MV-4-11 (cell line): ENCODE results near the gene LAMA2.
"Not testable (repeated sequence)": the region's sequence is repeated elsewhere in the genome, so short reads cannot be mapped to it uniquely, and the experiment has no call there.

Experiments used
- DNase-seq: peaks from one replicate; lab custom pipeline; 2025; lab: John Stamatoyannopoulos, UW

LAMA2 gene

DNA sequence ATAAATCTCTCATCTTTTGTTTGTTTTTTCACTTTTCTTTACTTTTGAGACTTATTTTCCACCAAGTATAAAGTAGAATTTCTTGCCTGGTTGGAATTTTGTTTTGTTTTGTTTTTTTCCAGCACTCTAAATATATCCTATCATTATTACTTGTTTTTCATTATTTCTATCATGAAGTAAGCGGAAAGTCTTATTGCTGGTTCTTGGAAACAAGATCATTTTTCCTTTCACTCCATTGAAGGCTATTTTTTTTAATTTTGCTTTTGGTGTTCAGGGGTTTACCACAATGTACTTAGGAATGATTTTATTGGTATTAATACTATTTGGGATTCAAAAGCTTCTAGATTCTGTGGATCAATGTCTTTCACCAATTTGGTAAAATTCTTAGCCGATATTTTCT is 190.1 kb downstream of the LAMA2 start:
- no peak for DNase-seq

- DNase-seq = no peak
Measured at GRCh38 chr6:129073691-129074395, 190.9 kb downstream of the LAMA2 start.

- no peak for DNase-seq
Measured at GRCh38 chr6:129084406-129084805, 201.5 kb downstream of the LAMA2 start.

GRCh38 chr6:129088481-129088880 is 205.5 kb downstream of the LAMA2 start:
- not testable (repeated sequence) for DNase-seq

DNA sequence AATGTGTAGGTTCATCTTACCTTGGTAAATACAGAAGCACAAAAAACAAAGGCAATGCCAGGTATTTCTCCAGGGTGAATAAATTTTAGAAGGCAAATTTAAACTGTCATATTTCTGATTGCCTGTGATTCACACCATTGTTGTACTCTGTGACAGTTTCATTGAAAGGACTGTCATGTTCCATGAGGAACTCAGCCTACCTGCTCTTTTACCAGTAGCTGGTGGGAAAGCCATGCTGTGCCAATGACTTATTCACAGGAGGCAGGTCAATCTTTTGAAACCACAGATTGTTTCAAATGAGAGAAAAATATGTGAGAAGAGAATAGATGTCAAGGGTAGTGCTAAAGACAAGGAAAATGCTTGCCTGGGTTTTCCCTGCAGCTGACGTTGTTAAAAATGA is 206.4 kb downstream of the LAMA2 start:
- no peak for DNase-seq

GRCh38 chr6:129094147-129094546 is 211.2 kb downstream of the LAMA2 start:
- DNase-seq = no peak

- no peak for DNase-seq
Measured at GRCh38 chr6:129096651-129097290, 213.8 kb downstream of the LAMA2 start.

DNA sequence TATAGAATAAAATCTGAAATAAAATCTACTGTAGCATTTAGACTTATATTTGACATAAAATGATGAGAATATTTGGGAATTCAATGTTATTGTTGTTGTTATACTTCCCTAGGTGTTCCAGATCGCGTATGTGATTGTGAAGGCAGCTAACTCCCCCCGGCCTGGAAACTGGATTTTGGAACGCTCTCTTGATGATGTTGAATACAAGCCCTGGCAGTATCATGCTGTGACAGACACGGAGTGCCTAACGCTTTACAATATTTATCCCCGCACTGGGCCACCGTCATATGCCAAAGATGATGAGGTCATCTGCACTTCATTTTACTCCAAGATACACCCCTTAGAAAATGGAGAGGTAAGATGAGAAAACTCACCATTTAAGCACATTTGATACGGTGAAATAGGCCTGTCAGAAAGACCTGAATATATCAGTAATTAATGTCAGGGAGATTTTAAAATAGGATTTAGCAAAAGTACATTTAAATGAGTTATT is 215.2 kb downstream of the LAMA2 start:
- no peak for DNase-seq

GRCh38 chr6:129099696-129100095 is 216.8 kb downstream of the LAMA2 start:
- DNase-seq = no peak

GRCh38 chr6:129100164-129100563 is 217.2 kb downstream of the LAMA2 start:
- DNase-seq = peak; percentile 35

GRCh38 chr6:129102741-129103140 is 219.8 kb downstream of the LAMA2 start:
- no peak for DNase-seq

DNA sequence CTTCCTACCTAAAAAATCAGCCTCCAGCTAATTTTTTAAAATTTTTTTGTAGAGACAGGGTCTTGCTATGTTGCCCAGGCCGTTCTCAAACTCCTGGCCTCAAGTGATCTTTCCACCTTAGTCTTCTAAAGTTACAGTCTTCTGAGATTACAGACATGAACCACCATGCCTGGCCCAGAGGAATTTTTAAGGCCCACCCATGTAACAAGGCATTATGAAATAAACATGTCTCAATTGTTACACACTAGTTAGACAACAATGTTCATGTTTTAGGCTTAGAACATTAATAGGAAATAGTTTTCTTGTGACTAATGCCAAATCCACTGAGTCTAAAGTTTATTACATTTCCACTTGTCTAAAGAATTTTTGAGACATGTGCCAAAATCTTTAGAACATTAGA is 221.2 kb downstream of the LAMA2 start:
- no peak for DNase-seq

- DNase-seq = no peak
Measured at GRCh38 chr6:129104560-129104959, 221.6 kb downstream of the LAMA2 start.

GRCh38 chr6:129105035-129105434 is 222.1 kb downstream of the LAMA2 start:
- peak; percentile 8 for DNase-seq

DNA sequence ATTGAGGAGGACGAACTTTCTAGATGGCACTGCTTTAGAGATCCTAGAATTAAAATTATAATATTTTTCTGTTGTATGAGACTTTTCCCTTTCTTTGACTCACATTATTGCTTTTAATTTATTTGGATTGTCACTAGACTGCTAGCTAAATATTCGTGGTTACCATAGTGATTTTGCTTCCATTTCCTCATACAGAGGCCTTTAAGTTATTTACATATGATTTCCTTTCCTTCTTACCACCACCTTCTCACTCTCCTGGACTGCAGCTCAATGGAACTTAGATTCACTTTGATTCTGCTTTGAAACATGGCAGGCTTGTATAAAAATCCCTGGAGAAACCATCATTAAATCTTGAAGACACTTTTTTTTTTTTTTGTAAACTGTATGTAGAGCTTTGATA is 222.9 kb downstream of the LAMA2 start:
- DNase-seq = no peak

GRCh38 chr6:129108337-129108736 is 225.4 kb downstream of the LAMA2 start:
- no peak for DNase-seq

DNA sequence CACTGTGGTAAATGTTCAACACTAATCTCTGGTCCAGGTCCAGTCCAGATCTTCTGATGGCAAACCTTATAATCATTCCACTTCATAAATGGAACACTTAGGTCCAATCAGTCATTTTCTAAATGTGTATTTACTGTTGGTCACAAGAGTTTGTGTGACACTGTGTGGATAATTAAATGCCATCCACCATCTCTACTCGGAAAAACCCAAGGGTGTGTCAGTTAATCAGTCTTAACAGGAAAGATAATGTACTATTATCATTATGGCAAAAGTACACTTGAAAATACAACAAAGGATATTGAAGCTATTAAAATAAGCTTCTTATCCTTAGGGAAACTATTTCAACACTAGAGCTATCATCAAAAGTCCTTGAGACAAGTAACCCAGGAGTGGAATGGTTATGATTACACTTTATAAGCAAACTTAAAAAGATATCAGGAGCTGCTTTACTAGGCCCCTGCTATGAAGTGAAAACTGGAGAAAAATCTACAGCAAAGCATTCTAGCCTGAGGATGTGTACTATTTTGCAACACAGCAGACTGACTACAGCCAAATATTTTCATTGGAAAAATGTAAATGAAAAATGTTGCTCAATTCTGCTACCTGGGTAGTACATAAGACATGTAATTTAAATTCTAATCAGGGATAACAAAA is 227.9 kb downstream of the LAMA2 start:
- DNase-seq = no peak

GRCh38 chr6:129111346-129111745 is 228.4 kb downstream of the LAMA2 start:
- no peak for DNase-seq

- no peak for DNase-seq
Measured at GRCh38 chr6:129111853-129112252, 228.9 kb downstream of the LAMA2 start.

DNA sequence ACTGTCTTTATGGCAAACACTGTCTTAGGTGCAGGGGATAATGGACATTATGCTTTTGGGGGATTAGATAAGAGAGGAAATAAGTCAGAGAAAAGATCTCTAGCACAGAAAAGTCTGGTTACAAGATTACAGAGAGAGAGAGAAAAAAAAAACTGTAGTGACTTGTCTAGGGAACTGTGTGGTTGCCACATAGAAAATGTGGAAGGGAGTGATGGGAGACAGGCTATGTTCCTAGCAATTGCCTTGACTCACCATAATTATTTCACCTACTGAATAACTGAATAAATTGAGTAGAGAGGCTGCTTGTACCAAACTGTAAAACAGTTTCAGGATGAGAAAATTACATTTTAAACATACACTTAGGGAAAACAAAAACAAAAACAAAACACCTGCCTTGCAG is 229.7 kb downstream of the LAMA2 start:
- no peak for DNase-seq

DNA sequence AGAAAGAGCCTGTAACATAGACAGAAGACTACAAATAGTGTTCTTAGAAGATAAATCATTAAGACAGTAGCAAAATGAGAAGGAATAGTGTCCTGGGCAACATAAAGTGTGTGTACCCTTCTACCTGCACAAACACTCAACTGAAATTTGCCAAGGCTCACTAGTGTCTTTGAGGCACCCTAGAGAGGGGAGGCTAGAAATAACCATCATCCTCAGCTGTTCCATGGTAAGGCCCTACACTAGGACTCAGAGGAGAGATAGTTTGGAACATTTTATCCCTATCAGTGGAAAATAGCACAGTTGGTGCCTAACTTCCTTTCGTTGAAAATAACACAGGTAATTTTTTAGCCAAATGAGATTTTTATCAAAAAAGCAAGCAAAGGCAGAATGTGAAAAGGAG is 230.7 kb downstream of the LAMA2 start:
- DNase-seq = no peak

DNA sequence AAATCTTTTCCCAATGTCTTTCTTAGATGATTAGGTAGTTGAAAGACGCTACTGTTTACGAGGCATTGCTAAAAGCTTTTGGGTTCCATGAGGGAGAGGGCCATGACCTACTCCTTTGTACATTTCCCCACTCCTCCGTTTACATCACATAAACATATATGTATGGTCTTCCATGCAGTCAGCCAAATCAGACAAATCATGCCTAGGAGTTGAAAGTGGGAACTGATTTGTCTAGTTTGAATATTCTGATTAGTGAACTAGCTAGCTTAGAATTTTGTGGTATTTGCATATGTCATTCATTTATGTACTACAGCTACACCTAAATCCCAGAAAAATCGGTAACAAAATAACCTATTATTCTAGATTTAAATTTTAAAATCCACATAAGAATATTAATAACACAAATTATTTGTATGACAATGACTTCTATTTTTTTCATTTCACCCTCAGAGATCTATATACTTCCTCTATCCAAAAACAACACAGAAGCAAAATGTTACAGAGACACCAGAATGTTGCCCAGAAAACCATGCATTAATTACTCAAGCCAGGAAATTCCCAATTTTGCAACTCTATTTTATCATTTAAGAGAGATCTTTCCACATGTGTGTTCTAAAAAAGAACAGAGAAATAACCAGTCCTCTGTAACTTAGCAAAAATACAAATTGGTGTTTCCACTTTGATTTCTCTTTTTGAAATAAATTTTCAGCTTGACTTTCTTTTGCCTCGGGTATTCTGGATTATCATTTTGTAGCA is 231.9 kb downstream of the LAMA2 start:
- no peak for DNase-seq
